Measurements from ENCODE around the gene NIT2. TPM values are rescaled to one million over a fixed set of nuclear protein-coding genes. Genes with fewer than 3 reads are reported as not detected.

The NIT2 gene
- total RNA-seq, 1 experiment from 2014 or later: 63.1 TPM

GRCh38 chr3:100366424-100366823, 31.9 kb downstream of the NIT2 start:
- TF ChIP-seq EZH2 (IDR thresholded peaks at IDR 0.05; ENCODE audit: low read length, unreplicated experiment) (no peak), CTCF (conservative IDR thresholded peaks at IDR 0.05; ENCODE audit: low read depth, low read length) (no peak), EZH2phosphoT487 (IDR thresholded peaks at IDR 0.05; ENCODE audit: borderline replicate concordance, low read length) (no peak)
- Histone ChIP-seq H2AFZ (ENCODE audit: low read length) (no peak overlapping the region), H3K4me2 (ENCODE audit: low read length) (no peak overlapping the region), H3K36me3 (ENCODE audit: low read depth, low read length) (peaks cover 81% of the 10 kb centered on the region), H4K20me1 (ENCODE audit: low read length) (0 out of 2 replicates have a peak, but pooled peaks cover 7% of the 10 kb centered on the region), H3K9me2 (replicated peaks; ENCODE audit: low read length) (no peaks in the 10 kb centered on the region), H3K9me3 (ENCODE audit: low read length) (no peaks in the 10 kb centered on the region), H3K4me3 (ENCODE audit: low read length) (no peak overlapping the region), H3K27ac (ENCODE audit: low read length) (no peak overlapping the region), H3K9ac (ENCODE audit: low read length) (no peak overlapping the region), H3F3A (ENCODE audit: low read length, unreplicated experiment) (no peaks in the 10 kb centered on the region), H3K79me2 (ENCODE audit: low read length) (no peaks in the 10 kb centered on the region), H3K27me3 (ENCODE audit: low read length) (no peaks in the 10 kb centered on the region), H3K4me1 (ENCODE audit: insufficient read depth, low read length) (peaks cover 6% of the 10 kb centered on the region)
- no TSS peak for BruUV-seq (replicated peaks)
- DNase-seq (no peak), ATAC-seq (no peak)
- intact Hi-C loops (cut with micrococcal nuclease): no loop called here
- ChIA-PET POLR2A (ENCODE audit: unreplicated experiment) (no interaction called here), CTCF (no interaction called here)

GRCh38 chr3:100368441-100368840, 33.9 kb downstream of the NIT2 start:
- H3K79me2 ChIP-seq (ENCODE audit: low read length): no peaks in the 10 kb centered on the region
- no peak overlapping the region for H2AFZ ChIP-seq (ENCODE audit: low read length)
- POLR2A ChIA-PET (ENCODE audit: unreplicated experiment): no interaction called here
- H3K9me3 ChIP-seq (ENCODE audit: low read length): no peaks in the 10 kb centered on the region
- 0 out of 2 replicates have a peak, but pooled peaks cover 2% of the 10 kb centered on the region for H3K4me1 ChIP-seq (ENCODE audit: insufficient read depth, low read length)
- ATAC-seq (no peak), DNase-seq (no peak)
- H3K27ac ChIP-seq (ENCODE audit: low read length): no peak overlapping the region
- no peaks in the 10 kb centered on the region for H3K9me2 ChIP-seq (replicated peaks; ENCODE audit: low read length)
- CTCF ChIA-PET: interaction anchor here (0.5 kb wide), 1 partner anchor 78 kb away, joined by 6 read pairs; no protein-coding TSS in a partner anchor
- no peak overlapping the region for H3K9ac ChIP-seq (ENCODE audit: low read length)
- BruUV-seq (replicated peaks): no TSS peak
- H4K20me1 ChIP-seq (ENCODE audit: low read length): 0 out of 2 replicates have a peak, but pooled peaks cover 7% of the 10 kb centered on the region
- no peaks in the 10 kb centered on the region for H3F3A ChIP-seq (ENCODE audit: low read length, unreplicated experiment)
- H3K27me3 ChIP-seq (ENCODE audit: low read length): no peaks in the 10 kb centered on the region
- H3K36me3 ChIP-seq (ENCODE audit: low read depth, low read length): peaks cover 81% of the 10 kb centered on the region
- TF ChIP-seq CTCF (conservative IDR thresholded peaks at IDR 0.05; ENCODE audit: low read depth, low read length) (no peak), EZH2 (IDR thresholded peaks at IDR 0.05; ENCODE audit: low read length, unreplicated experiment) (no peak), EZH2phosphoT487 (IDR thresholded peaks at IDR 0.05; ENCODE audit: borderline replicate concordance, low read length) (no peak)
- H3K4me2 ChIP-seq (ENCODE audit: low read length): no peak overlapping the region
- intact Hi-C loops (cut with micrococcal nuclease): no loop called here
- H3K4me3 ChIP-seq (ENCODE audit: low read length): no peak overlapping the region

- H3K9ac ChIP-seq (ENCODE audit: low read length): no peak overlapping the region
- H3K79me2 ChIP-seq (ENCODE audit: low read length): no peaks in the 10 kb centered on the region
- H3F3A ChIP-seq (ENCODE audit: low read length, unreplicated experiment): no peaks in the 10 kb centered on the region
- no peaks in the 10 kb centered on the region for H3K9me3 ChIP-seq (ENCODE audit: low read length)
- CTCF ChIA-PET: no interaction called here
- 0 out of 2 replicates have a peak, but pooled peaks cover 7% of the 10 kb centered on the region for H4K20me1 ChIP-seq (ENCODE audit: low read length)
- H3K27me3 ChIP-seq (ENCODE audit: low read length): no peaks in the 10 kb centered on the region
- H3K4me3 ChIP-seq (ENCODE audit: low read length): no peak overlapping the region
- intact Hi-C loops (cut with micrococcal nuclease): no loop called here
- peaks cover 76% of the 10 kb centered on the region for H3K36me3 ChIP-seq (ENCODE audit: low read depth, low read length)
- ATAC-seq (no peak), DNase-seq (peak; percentile 11)
- POLR2A ChIA-PET (ENCODE audit: unreplicated experiment): no interaction called here
- H3K4me1 ChIP-seq (ENCODE audit: insufficient read depth, low read length): 0 out of 2 replicates have a peak, but pooled peaks cover 2% of the 10 kb centered on the region
- no peaks in the 10 kb centered on the region for H3K9me2 ChIP-seq (replicated peaks; ENCODE audit: low read length)
- no peak overlapping the region for H3K27ac ChIP-seq (ENCODE audit: low read length)
- TF ChIP-seq EZH2 (IDR thresholded peaks at IDR 0.05; ENCODE audit: low read length, unreplicated experiment) (no peak), EZH2phosphoT487 (IDR thresholded peaks at IDR 0.05; ENCODE audit: borderline replicate concordance, low read length) (no peak), CTCF (conservative IDR thresholded peaks at IDR 0.05; ENCODE audit: low read depth, low read length) (no peak)
- H3K4me2 ChIP-seq (ENCODE audit: low read length): no peak overlapping the region
- BruUV-seq (replicated peaks): no TSS peak
- no peak overlapping the region for H2AFZ ChIP-seq (ENCODE audit: low read length)
Measured at GRCh38 chr3:100370756-100371155, 36.2 kb downstream of the NIT2 start.
